H1 (cell line): ENCODE results near the gene BAD. TPM values are rescaled to one million over a fixed set of nuclear protein-coding genes. Genes with fewer than 3 reads are reported as not detected.

Experiments used
- CTCF ChIA-PET: fragments of 300-600 bp; sonication (Branson Sonifier 250); formaldehyde crosslinking; loops from one replicate; lab custom pipeline; 2021; ENCODE audit not compliant: partially characterized antibody; lab: Charles Lee
- POLR2A ChIA-PET: fragments of 300-600 bp; sonication (Branson Sonifier 250); formaldehyde crosslinking; loops from one replicate; lab custom pipeline; 2021; ENCODE audit warnings: inconsistent platforms; ENCODE audit not compliant: partially characterized antibody; lab: Charles Lee
- DNase-seq, 2 experiments: peaks; one replicate each; pipeline versions ENCODE4 v3.0.0 to v3.0.0-alpha.2; 2010 to 2022; ENCODE audit warnings: low spot score in 2 of 2, low read depth in 1 of 2, mixed read lengths in 1 of 2
- FAIRE-seq: peaks from 2 replicates; lab custom pipeline; 2011; peaks lifted over from hg19 to GRCh38; lab: Jason Lieb, UNC
- H2AFZ ChIP-seq: 2 replicates; pipeline ENCODE4 v1.8.1; 2012; ENCODE audit warnings: low read length, inconsistent platforms
- H2AK5ac ChIP-seq: 2 replicates; pipeline ENCODE4 v1.6.1; 2013; ENCODE audit warnings: low read depth, low read length
- H2BK120ac ChIP-seq: replicated peaks from 2 replicates; pipeline ENCODE3; 2013; ENCODE audit warnings: low read depth, low read length, inconsistent platforms
- H2BK12ac ChIP-seq: 2 replicates; pipeline ENCODE4 v1.6.1; 2013; ENCODE audit warnings: low read depth, low read length
- H2BK15ac ChIP-seq: 2 replicates; pipeline ENCODE4 v1.6.1; 2013; ENCODE audit warnings: low read length
- H2BK20ac ChIP-seq: 2 replicates; pipeline ENCODE4 v1.6.1; 2013; ENCODE audit warnings: low read length
- H2BK5ac ChIP-seq: 2 replicates; pipeline ENCODE4 v1.6.1; 2013; ENCODE audit warnings: low read depth, low read length
- H3K14ac ChIP-seq: 2 replicates; pipeline ENCODE4 v1.6.1; 2013; ENCODE audit warnings: inconsistent platforms; ENCODE audit not compliant: insufficient read length
- H3K18ac ChIP-seq: 2 replicates; pipeline ENCODE4 v1.6.1; 2013; ENCODE audit warnings: low read length; ENCODE audit errors: extremely low read depth
- H3K23ac ChIP-seq: 2 replicates; pipeline ENCODE4 v1.6.1; 2013; ENCODE audit warnings: inconsistent platforms; ENCODE audit not compliant: insufficient read length
- H3K23me2 ChIP-seq: 2 replicates; pipeline ENCODE4 v1.6.1; 2013; ENCODE audit warnings: low read depth, low read length
- H3K27ac ChIP-seq: 2 replicates; pipeline ENCODE4 v1.6.1; 2011; ENCODE audit warnings: low read depth, low read length, inconsistent platforms
- H3K27me3 ChIP-seq, 4 experiments: replicated peaks in 1 of 4; 1 replicate in 1 of 4; 2 replicates in 3 of 4; pipeline versions ENCODE4 v1.6.1 to v1.8.1; 2011 to 2013; ENCODE audit warnings: low read length in 3 of 4, mild to moderate bottlenecking in 3 of 4, inconsistent platforms in 2 of 4, mixed read lengths in 2 of 4, moderate library complexity in 1 of 4; ENCODE audit not compliant: control insufficient read depth in 3 of 4, insufficient read depth in 3 of 4; ENCODE audit errors: extremely low read depth in 1 of 4
- H3K36me3 ChIP-seq, 4 experiments: 2 replicates each; pipeline versions ENCODE4 v1.6.1 to v1.8.1; 2011 to 2013; ENCODE audit warnings: mild to moderate bottlenecking in 4 of 4, low read length in 3 of 4, moderate library complexity in 2 of 4, control low read depth in 1 of 4, inconsistent platforms in 1 of 4; ENCODE audit not compliant: insufficient read depth in 4 of 4, control insufficient read depth in 2 of 4
- H3K4ac ChIP-seq: replicated peaks from 2 replicates; pipeline ENCODE3; 2013; ENCODE audit warnings: low read length, low read depth, mixed read lengths, inconsistent platforms; ENCODE audit not compliant: insufficient read length
- H3K4me1 ChIP-seq, 4 experiments: replicated peaks in 1 of 4; 1 replicate in 1 of 4; 2 replicates in 3 of 4; pipeline versions ENCODE4 v1.6.1 to v1.8.1; 2011 to 2013; ENCODE audit warnings: low read length in 3 of 4, inconsistent platforms in 2 of 4, mixed read lengths in 1 of 4; ENCODE audit not compliant: insufficient read depth in 4 of 4, control insufficient read depth in 3 of 4
- H3K4me2 ChIP-seq, 2 experiments: 2 replicates each; pipeline versions ENCODE4 v1.6.1 to v1.8.1; 2011 to 2013; ENCODE audit warnings: low read depth in 2 of 2, low read length in 2 of 2, control low read depth in 1 of 2, inconsistent platforms in 1 of 2, mild to moderate bottlenecking in 1 of 2; ENCODE audit not compliant: insufficient read depth in 1 of 2
- H3K4me3 ChIP-seq, 4 experiments: fragments of 200-600, 300-600 bp in 1 of 4; sonication (generic), shearing (Covaris generic), sonication (Bioruptor Twin) in 1 of 4; 2 replicates each; pipeline versions ENCODE4 v1.5.1 to v1.8.1; 2011 to 2016; ENCODE audit warnings: low read length in 4 of 4, low read depth in 3 of 4, control low read depth in 2 of 4, inconsistent platforms in 2 of 4, mild to moderate bottlenecking in 2 of 4, mixed read lengths in 1 of 4, moderate library complexity in 1 of 4; ENCODE audit not compliant: insufficient read depth in 2 of 4; ENCODE audit errors: extremely low read depth in 1 of 4
- H3K56ac ChIP-seq: replicated peaks from 2 replicates; pipeline ENCODE3; 2013; ENCODE audit warnings: low read depth, mild to moderate bottlenecking, mixed read lengths, low read length, inconsistent platforms; ENCODE audit not compliant: insufficient read length
- H3K79me1 ChIP-seq: 2 replicates; pipeline ENCODE4 v1.6.1; 2013; ENCODE audit warnings: low read depth, low read length, control low read depth
- H3K79me2 ChIP-seq, 2 experiments: 2 replicates each; pipeline versions ENCODE4 v1.6.1 to v1.8.1; 2012 to 2013; ENCODE audit warnings: low read length in 2 of 2, mild to moderate bottlenecking in 2 of 2, inconsistent platforms in 1 of 2; ENCODE audit not compliant: insufficient read depth in 2 of 2, control insufficient read depth in 1 of 2
- H3K9ac ChIP-seq, 4 experiments: replicated peaks in 1 of 4; 1 replicate in 1 of 4; 2 replicates in 3 of 4; pipeline versions ENCODE4 v1.6.1 to v1.8.1; 2011 to 2013; ENCODE audit warnings: low read depth in 3 of 4, low read length in 3 of 4, control low read depth in 2 of 4, mild to moderate bottlenecking in 2 of 4, moderate library complexity in 2 of 4, inconsistent platforms in 1 of 4; ENCODE audit errors: extremely low read depth in 1 of 4
- H3K9me3 ChIP-seq, 2 experiments: 2 replicates each; pipeline versions ENCODE4 v1.6.1 to v1.8.1; 2012 to 2013; ENCODE audit warnings: mild to moderate bottlenecking in 2 of 2, moderate library complexity in 2 of 2, control low read depth in 1 of 2, inconsistent platforms in 1 of 2, low read depth in 1 of 2, low read length in 1 of 2, mixed read lengths in 1 of 2; ENCODE audit not compliant: insufficient read depth in 2 of 2
- H4K20me1 ChIP-seq, 2 experiments: replicated peaks in 1 of 2; 2 replicates each; pipeline versions ENCODE3 to v1.8.1; 2011 to 2013; ENCODE audit warnings: inconsistent platforms in 2 of 2, low read length in 2 of 2, mild to moderate bottlenecking in 1 of 2; ENCODE audit not compliant: insufficient read depth in 2 of 2, control insufficient read depth in 1 of 2
- H4K5ac ChIP-seq: 2 replicates; pipeline ENCODE4 v1.6.1; 2013; ENCODE audit warnings: low read length, low read depth, mixed read lengths, inconsistent platforms; ENCODE audit not compliant: insufficient read length
- H4K8ac ChIP-seq: 2 replicates; pipeline ENCODE4 v1.8.0; 2013; ENCODE audit warnings: mild to moderate bottlenecking, moderate library complexity, low read length, inconsistent platforms; ENCODE audit not compliant: insufficient read depth; ENCODE audit errors: extremely low read depth
- H4K91ac ChIP-seq: replicated peaks from 2 replicates; pipeline ENCODE3; 2013; ENCODE audit warnings: low read length, mixed read lengths, inconsistent platforms; ENCODE audit not compliant: insufficient read length
- BACH1 ChIP-seq: IDR thresholded peaks from 2 replicates; pipeline ENCODE4 v1.6.1; 2012; ENCODE audit warnings: low read length, improper control_type of control experiment
- CBX8 ChIP-seq: fragments of 300-800, 300-1000 bp; sonication (generic); IDR thresholded peaks from 2 replicates; pipeline ENCODE4 v1.7.1; 2016; ENCODE audit warnings: low read depth, low read length, borderline replicate concordance
- EZH2 ChIP-seq: fragments of 200-600 bp; sonication (generic); IDR thresholded peaks from 2 replicates; pipeline ENCODE4 v1.7.1; 2012; ENCODE audit warnings: low read depth, mild to moderate bottlenecking, moderate library complexity, low read length, inconsistent platforms; ENCODE audit not compliant: severe bottlenecking
- GABPA ChIP-seq: IDR thresholded peaks from 2 replicates; pipeline ENCODE4 v1.6.1; 2011; ENCODE audit warnings: mild to moderate bottlenecking, low read length, moderate library complexity, borderline replicate concordance; ENCODE audit not compliant: insufficient read depth
- POU5F1 ChIP-seq: IDR thresholded peaks from 2 replicates; pipeline ENCODE4 v1.6.1; 2011; ENCODE audit warnings: low read depth, mild to moderate bottlenecking, low read length, moderate library complexity
- TBP ChIP-seq: IDR thresholded peaks from 2 replicates; pipeline ENCODE4 v1.6.1; 2011; ENCODE audit warnings: low read depth, low read length, improper control_type of control experiment
- YY1 ChIP-seq: IDR thresholded peaks from 2 replicates; pipeline ENCODE4 v1.6.1; 2011; ENCODE audit warnings: low read depth, mild to moderate bottlenecking, low read length
- WGBS, 2 experiments: shearing (Covaris generic) in 1 of 2; methylation state at CpG; one replicate each; pipeline versions ENCODE4 v1.1.6 to v1.1.7; 2013 to 2015; ENCODE audit warnings: low lambda C conversion rate in 2 of 2, mixed read lengths in 2 of 2, inconsistent platforms in 1 of 2, low coverage in 1 of 2, missing lambda C conversion rate in 1 of 2; ENCODE audit not compliant: insufficient replicate concordance in 2 of 2, insufficient coverage in 1 of 2, insufficient read length in 1 of 2; ENCODE audit errors: extremely low coverage in 1 of 2, missing lambda C conversion rate in 1 of 2; 5-methylcytosine and 5-hydroxymethylcytosine counted together
- polyA plus RNA-seq, 7 experiments: library from polyadenylated mRNA; depleted of rRNA in 3 of 7; stranded (reverse) in 5 of 7; unstranded in 2 of 7; fragments of >200 nt in 5 of 7; fragments of 200-250 nt in 2 of 7; gene quantifications; 1 replicate in 5 of 7; 2 replicates in 1 of 7; 4 replicates in 1 of 7; pipeline versions ENCODE4 v1.2.1 to v1.2.3, GENCODE V29; 2011 to 2013; ENCODE audit warnings: missing spikeins in 2 of 7, mixed read lengths in 2 of 7
- total RNA-seq: library from RNA; stranded (reverse); fragmentation: NEBNext Ultra II Directional; extraction: Animal tissue kit (Norgen Biotek cat#: 25700); gene quantifications from 2 replicates; pipeline ENCODE4 v1.2.1, GENCODE V29; 2021

Gene BAD
- total and polyA plus RNA-seq, 2 of the 8 experiments (the other 6 are each of a cell fraction or from before 2014, with no cell fraction given), result 23.1 to 33.7 TPM

- Histone ChIP-seq H2BK20ac (0 out of 2 replicates have a peak overlapping the region, but pooled peaks have one; percentile 86), H3K9ac (no peak overlapping the region), H3K4me2 (no peak overlapping the region), H3K23me2 (peaks cover 2% of the 10 kb centered on the region; the same call in 1 of the 2 replicates), H3K18ac (no peak overlapping the region), H3K27ac (no peak overlapping the region), H4K20me1 (peaks cover 0 to 2% of the 10 kb centered on the region in 2 experiments), H2AK5ac (no peak overlapping the region; the same call in 1 of the 2 replicates), H2BK15ac (peak overlapping the region; percentile 88; the same call in 1 of the 2 replicates), H3K36me3 (no peaks in the 10 kb centered on the region), H3K79me1 (no peaks in the 10 kb centered on the region), H3K14ac (no peak overlapping the region), H2BK12ac (peak overlapping the region; percentile 94; the same call in 1 of the 2 replicates), H3K27me3 (no peaks in the 10 kb centered on the region), H3K9me3 (no peaks in the 10 kb centered on the region), H3K4ac (peak overlapping the region; percentile 13), H4K91ac (no peak overlapping the region), H3K79me2 (no peaks in the 10 kb centered on the region), H3K4me3 (no peak overlapping the region), H3K4me1 (peaks cover 0 to 9% (median 4%) of the 10 kb centered on the region in 4 experiments; a peak in 6 of 7 replicates), H3K56ac (no peak overlapping the region), H2BK120ac (no peak overlapping the region), H2BK5ac (0 out of 2 replicates have a peak overlapping the region, but pooled peaks have one; percentile 12), H2AFZ (no peak overlapping the region), H4K8ac (no peak overlapping the region), H4K5ac (no peak overlapping the region), H3K23ac (no peak overlapping the region)
- TF ChIP-seq POU5F1 (no peak), CBX8 (no peak), YY1 (no peak), BACH1 (no peak), TBP (no peak), GABPA (no peak), EZH2 (no peak)
- no peak for FAIRE-seq
- no peak for DNase-seq
- POLR2A ChIA-PET, result interaction anchor here (0.7 to 7.3 kb wide), 9 partner anchors 9 to 1666 kb away, joined by 3 to 61 read pairs (median 3); partner anchors contain the start of genes C11orf98, CCDC88B, CSKMT and ESRRA
- 89% methylated on average over 11 of the region's 11 CpGs; no CpG with 5 or more reads in 1 of the 2 experiments for WGBS, 2 experiments
- CTCF ChIA-PET, result interaction anchor here (0.7 to 37.6 kb wide), 8 partner anchors 8 to 296 kb away, joined by 3 to 614 read pairs (median 4); partner anchors contain the start of genes CATSPERZ, CCDC88B, ESRRA and PRDX5
Observed at GRCh38 chr11:64330888-64331287, 46.4 kb upstream of the BAD start.
